ENCODE results near the gene C1QTNF1. TPM values are rescaled to one million over a fixed set of nuclear protein-coding genes. Genes with fewer than 3 reads are reported as not detected.

The C1QTNF1 gene
- total RNA-seq, 6 donors from 2014 or later: 9.3 to 30.4 (median 14.1) TPM

DNA sequence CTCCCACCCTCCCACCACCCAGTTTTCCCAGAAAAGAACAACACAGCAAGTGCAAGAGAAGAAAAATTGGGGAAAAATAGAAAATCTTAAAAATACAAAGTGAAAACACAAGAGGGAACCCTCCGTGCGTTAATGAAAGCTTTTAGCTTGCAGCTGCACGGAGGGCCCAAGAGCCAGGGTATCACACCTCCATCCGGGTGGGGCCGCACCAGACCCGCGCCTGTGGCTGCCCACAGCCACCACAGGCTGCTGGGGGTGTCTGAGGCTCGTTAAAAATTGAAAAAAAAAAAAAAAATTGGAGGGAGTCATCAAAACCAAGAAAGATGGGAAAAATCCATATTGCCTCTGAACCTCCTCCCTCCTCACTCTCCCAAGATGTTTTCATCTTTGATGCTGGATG, 69.3 kb downstream of the C1QTNF1 start:
- H3K9me3 ChIP-seq: no peaks in the 10 kb centered on the region
- no peak overlapping the region for H3K4me3 ChIP-seq
- TF ChIP-seq CTCF (IDR thresholded peaks at IDR 0.05): no peak
- TF ChIP-seq EP300 (IDR thresholded peaks at IDR 0.05): no peak
- no peak for TF ChIP-seq POLR2AphosphoS5 (IDR thresholded peaks at IDR 0.05)
- TF ChIP-seq POLR2A (IDR thresholded peaks at IDR 0.05): no peak
- ATAC-seq (ENCODE audit: low FRiP score in 2 of 2): no peak
- H3K27ac ChIP-seq: no peak overlapping the region
- peaks cover 0 to 12% (median 0%) of the 10 kb centered on the region in 4 donors for H3K4me1 ChIP-seq
- H3K27me3 ChIP-seq: peaks cover 0 to 28% (median 13%) of the 10 kb centered on the region in 4 donors
- no peaks in the 10 kb centered on the region for H3K36me3 ChIP-seq
- 62% methylated on average over 8 of the region's 8 CpGs for WGBS, 2 donors
- DNase-seq: peak in 1 of 2 donors; percentile 45

- TF ChIP-seq POLR2A (IDR thresholded peaks at IDR 0.05): no peak
- no peak for TF ChIP-seq CTCF (IDR thresholded peaks at IDR 0.05)
- no peak for TF ChIP-seq POLR2AphosphoS5 (IDR thresholded peaks at IDR 0.05)
- TF ChIP-seq EP300 (IDR thresholded peaks at IDR 0.05): no peak
- DNase-seq (peak in 1 of 2 donors; percentile 74), ATAC-seq (ENCODE audit: low FRiP score in 2 of 2) (no peak)
- WGBS, 2 donors: 80 to 87% methylated on average over 8 to 17 of the region's 17 CpGs
- no peak overlapping the region for H3K4me3 ChIP-seq
- peaks cover 0 to 12% (median 0%) of the 10 kb centered on the region in 4 donors for H3K4me1 ChIP-seq
- H3K36me3 ChIP-seq: no peaks in the 10 kb centered on the region
- peaks cover 0 to 28% (median 13%) of the 10 kb centered on the region in 4 donors for H3K27me3 ChIP-seq
- no peaks in the 10 kb centered on the region for H3K9me3 ChIP-seq
- no peak overlapping the region for H3K27ac ChIP-seq
Observed at GRCh38 chr17:79094261-79094660, 70.3 kb downstream of the C1QTNF1 start.

DNA sequence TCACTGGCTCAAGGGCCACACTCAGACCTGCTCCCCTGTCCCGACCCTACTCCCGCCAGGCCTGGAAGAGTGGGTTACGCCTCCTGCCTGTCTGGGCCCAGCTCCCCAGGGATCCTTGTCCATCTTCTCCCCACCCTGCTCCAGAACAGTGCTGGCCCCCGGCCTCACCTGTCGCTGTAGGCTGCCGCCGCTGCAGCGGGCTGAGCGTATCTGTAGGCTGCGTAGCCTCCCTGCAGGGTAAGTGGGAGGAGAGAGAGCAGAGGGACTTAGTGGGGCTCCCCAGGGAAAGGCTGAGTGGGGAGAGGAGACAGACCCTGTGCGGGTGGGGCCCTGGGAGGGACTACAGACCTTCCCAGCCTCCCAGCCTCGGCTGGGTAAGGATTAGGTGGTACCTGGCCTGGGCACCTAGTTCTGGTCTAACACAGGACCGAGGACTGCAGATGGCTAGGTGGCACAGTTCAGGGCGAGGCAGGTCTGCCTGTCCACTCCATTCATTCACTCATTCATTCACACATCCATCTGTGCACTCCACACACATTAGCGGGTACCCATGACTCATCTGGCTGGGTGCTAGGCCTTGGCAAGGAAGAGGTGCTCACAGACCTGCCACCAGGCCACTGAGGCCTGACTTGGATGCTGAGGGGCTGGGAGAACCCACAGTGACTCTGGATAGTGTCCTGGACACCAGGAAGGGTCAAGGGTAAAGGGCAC, 71.5 kb downstream of the C1QTNF1 start:
- TF ChIP-seq CTCF (IDR thresholded peaks at IDR 0.05) (no peak), POLR2A (IDR thresholded peaks at IDR 0.05) (no peak)
- Histone ChIP-seq H3K4me3 (no peak overlapping the region), H3K9me3 (no peaks in the 10 kb centered on the region), H3K36me3 (no peaks in the 10 kb centered on the region), H3K27me3 (peaks cover 0 to 28% (median 13%) of the 10 kb centered on the region in 4 donors), H3K4me1 (peaks cover 0 to 9% (median 0%) of the 10 kb centered on the region in 4 donors), H3K27ac (no peak overlapping the region)
- 92% methylated on average over 5 to 15 of the region's 15 CpGs for WGBS, 2 donors
- DNase-seq (peak in 1 of 2 donors; percentile 49), ATAC-seq (ENCODE audit: low FRiP score in 2 of 2) (no peak)

- Histone ChIP-seq H3K4me3 (no peak overlapping the region), H3K27me3 (peaks cover 0 to 28% (median 11%) of the 10 kb centered on the region in 4 donors), H3K9me3 (no peaks in the 10 kb centered on the region), H3K27ac (no peak overlapping the region), H3K4me1 (peaks cover 0 to 9% (median 0%) of the 10 kb centered on the region in 4 donors), H3K36me3 (no peaks in the 10 kb centered on the region)
- DNase-seq (peak in 1 of 2 donors; percentile 49), ATAC-seq (ENCODE audit: low FRiP score in 2 of 2) (no peak)
- TF ChIP-seq CTCF (IDR thresholded peaks at IDR 0.05) (no peak), EP300 (IDR thresholded peaks at IDR 0.05) (no peak), POLR2A (IDR thresholded peaks at IDR 0.05) (no peak), POLR2AphosphoS5 (IDR thresholded peaks at IDR 0.05) (no peak)
- 49 to 50% methylated on average over 12 to 16 of the region's 16 CpGs for WGBS, 2 donors
Observed at GRCh38 chr17:79096477-79096876, 72.5 kb downstream of the C1QTNF1 start.
